Stimulated activated CD4-positive, alpha-beta T cell treated with anti-CD3 and anti-CD28 coated beads, TNF-alpha, amount 100 ng/mL, for 48 hours (primary cell): Measurements from ENCODE around the gene PYGM.

Experiments
- DNase-seq, 3 donors: peaks; one replicate each; pipeline ENCODE4 v3.0.0-alpha.2; 2020; ENCODE audit warnings: low read depth in 3 of 3

Gene PYGM

DNA sequence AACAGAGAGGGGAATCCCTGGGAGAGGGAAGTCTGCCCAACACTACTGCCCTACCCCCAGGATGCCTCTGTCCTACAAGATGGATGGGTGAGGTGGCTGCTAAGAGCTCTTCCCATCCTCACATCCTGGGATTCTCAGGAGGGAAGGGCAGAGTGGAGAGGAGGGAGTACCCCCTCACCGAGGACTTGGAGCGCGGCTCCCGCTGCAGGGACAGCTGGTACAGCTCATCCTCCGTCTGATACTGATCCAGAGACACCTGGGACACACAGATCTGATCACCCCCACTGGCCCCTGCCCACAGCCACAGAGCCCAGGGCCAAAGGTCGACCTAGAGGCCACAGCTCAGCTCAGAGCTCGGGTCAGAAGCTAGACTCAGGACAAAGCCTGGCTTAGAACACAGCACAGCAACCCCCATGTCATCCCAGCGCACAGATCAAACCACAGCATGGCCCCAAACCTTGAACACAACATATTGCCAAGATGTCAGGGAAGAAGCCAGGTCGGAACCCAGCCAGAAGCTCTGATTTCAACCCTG is 24.0 kb downstream of the PYGM start:
- no peak for DNase-seq

DNA sequence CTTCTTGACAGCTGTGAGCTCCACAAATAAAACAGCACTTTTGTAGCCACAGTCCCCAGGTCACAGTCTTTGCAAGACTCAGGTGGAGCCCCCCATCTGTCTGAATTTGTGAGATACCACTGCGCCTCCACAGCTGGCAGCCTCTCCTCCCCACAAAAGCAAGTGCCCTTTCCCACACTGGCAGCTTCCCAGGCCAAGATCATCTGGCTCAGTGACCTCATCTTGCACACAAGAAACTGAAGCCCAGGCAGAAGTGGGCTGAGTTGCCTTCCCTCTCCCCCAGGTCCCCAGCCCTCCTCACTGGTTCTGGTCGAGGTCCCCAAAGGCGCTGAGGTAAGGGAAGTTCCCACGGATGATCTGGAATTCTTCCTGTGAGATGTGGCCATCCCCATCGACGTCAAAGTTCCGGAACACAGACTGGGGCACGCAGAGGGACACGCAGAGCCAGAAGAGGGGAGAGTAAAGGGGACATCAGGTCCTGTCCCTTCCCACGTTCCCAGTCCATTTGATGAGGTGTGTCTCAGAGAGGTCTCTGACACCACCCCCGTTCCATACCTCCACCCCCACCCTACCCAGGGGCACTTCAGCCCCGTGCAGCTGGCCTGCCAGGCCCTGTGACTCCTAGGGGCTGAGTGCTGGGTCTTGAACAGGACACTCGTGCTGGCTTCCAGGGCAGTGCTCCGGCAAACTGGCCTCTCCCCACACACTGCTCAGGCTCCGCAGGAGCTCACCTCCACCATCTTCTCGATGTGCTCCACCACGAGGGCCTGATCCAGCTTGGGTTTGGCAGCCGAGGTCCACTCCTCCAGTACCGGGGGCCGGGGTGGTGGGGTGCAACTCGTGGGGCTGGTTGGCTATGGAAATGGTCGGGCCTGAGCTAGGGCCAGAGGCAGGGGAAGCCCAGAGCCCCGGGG is 24.7 kb downstream of the PYGM start:
- DNase-seq: no peak

- DNase-seq: no peak
Measured at GRCh38 chr11:64731601-64732000, 28.2 kb downstream of the PYGM start.

- DNase-seq: no peak
Measured at GRCh38 chr11:64729851-64730382, 29.9 kb downstream of the PYGM start.

DNA sequence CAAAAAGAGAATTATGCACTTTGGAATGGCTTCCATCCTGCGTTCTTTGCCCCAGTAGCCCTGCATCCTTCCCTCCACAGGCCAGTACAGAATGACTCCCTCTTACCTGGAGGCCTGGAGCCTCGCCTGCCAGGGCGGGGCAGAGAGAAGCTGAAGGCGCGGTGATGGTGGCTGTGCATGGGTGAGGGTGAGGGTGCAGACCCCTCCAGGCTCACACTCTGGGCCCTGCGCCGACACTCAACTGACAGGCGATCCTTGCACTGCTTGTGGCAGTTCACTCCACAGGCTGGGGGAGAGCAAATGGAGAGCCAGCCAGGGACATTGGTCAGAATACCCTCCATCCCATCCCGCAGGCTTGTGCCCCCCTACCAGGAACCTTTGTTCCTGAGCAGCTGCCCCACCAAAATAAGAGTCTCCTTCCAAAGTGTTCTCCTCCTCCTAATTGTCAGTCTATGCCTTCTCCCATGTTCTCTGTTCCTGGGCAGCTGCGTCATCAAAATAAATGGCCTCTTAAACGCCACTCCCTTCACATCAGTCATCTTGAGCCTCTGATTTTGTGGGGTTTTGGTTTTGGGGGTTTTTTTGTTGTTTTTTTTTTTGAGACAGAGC is 30.9 kb downstream of the PYGM start:
- no peak for DNase-seq

- no peak for DNase-seq
Measured at GRCh38 chr11:64726867-64727530, 32.8 kb downstream of the PYGM start.

- no peak for DNase-seq
Measured at GRCh38 chr11:64726211-64726641, 33.5 kb downstream of the PYGM start.

- DNase-seq: no peak
Measured at GRCh38 chr11:64724863-64725532, 34.8 kb downstream of the PYGM start.

DNA sequence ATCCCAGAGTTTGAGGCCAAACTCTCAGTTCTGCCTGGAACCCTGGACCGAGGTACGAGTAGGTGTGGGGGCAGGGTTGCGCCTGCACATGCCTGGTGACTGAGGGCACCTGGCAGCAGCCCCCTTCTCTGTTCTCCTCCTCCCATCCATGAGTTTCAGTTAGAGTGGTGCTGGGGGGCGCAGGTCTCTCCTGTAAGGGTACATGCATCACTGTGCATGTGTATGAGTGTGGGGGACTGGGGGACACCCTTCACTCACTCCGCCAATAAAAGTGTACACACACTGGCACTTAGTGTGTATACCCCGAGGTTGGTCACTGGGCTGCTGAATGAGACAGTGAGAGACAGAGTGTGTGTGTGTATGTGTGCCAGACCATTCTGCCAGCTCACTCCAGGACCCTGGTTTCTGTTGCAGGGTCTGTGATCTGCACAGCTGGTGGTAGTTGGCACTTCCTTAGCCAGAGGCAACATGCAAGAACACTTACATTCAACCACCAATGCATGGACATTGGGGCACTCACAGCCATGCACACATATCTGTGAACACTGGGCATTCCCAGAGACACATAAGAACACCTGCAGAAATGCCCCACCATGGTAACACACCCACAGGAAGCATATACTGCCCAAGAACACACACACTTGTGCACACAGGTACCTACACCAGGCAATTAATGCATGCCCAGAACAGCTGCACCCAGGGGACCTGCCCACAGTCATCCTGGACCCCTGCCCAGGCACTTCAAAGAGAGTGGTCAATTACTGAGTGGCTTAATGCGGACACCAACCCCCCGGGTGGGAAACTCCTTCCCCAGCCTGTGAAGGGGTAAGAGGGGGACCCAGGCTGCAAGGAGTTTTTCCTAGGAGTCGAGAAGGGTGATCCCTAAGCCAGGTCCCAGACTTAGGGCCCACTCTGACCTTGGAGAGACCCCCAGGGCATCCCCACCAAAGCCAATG is 35.6 kb downstream of the PYGM start:
- DNase-seq: no peak

- peak; percentile 68 to 86 (median 80) for DNase-seq
Measured at GRCh38 chr11:64723117-64723906, 36.5 kb downstream of the PYGM start, which contains the start of gene NRXN2. NRXN2 (minus strand) TSS chr11:64723197; CDS start chr11:64713699, 9,498 bp downstream.

- no peak for DNase-seq
Measured at GRCh38 chr11:64722141-64723065, 37.4 kb downstream of the PYGM start.

GRCh38 chr11:64721359-64721699 is 38.4 kb downstream of the PYGM start:
- DNase-seq: no peak

DNA sequence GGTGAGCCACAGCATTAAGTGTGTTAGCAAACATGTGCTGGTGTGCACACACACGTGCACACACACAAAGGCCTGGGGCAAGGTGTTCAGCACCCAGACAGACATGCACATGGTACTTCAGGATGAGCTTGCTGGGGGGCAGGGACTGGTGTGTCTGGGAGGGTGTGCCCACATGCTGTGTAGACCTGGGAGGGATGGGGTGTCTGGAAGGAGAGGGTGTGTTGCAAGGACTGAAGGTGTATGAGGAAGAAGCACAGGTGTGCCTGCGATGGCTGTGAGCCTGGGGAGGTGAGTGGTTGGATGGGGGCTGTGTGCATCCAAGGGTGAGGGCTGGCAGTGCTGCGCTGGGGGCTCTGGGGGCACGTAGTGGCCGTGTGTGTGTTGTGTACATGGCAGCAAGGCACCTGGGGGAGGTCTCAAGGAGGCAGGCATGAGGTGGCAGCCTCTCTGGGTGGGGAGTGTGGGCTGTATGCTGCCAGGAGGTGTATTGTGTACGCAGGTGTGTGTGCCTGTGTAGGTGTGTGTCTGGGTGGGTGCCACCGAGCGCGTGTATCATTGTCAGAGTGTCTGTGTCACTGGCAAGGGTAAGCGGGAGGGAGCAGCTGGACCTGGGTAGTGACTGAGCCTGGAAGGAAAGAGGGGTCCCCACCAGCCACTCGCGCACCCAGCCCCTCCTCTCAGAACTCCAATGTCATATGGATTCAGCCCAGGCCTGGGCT is 39.0 kb downstream of the PYGM start:
- DNase-seq: no peak

- DNase-seq: no peak
Measured at GRCh38 chr11:64720167-64720566, 39.6 kb downstream of the PYGM start.

GRCh38 chr11:64719406-64719805 is 40.4 kb downstream of the PYGM start:
- DNase-seq: no peak

DNA sequence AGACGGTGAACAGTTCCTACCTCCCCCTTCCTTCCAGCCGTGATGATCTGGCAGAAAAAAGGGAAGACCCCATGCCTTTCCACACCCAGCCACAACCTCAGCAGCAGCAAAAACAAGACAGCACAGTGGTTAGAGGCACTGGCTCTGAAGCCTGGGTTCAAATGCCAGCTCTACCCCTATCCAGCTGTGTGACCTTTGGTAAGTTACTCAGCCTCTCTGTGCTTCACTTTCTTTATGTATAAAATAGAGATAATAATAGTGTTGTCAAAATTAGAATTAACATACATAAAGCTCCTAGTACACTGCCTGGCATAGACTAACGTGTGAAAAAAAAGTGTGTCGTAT is 41.0 kb downstream of the PYGM start:
- DNase-seq: no peak

GRCh38 chr11:64718084-64718779 is 41.5 kb downstream of the PYGM start:
- no peak for DNase-seq
